SK-N-SH (cell line): ENCODE measurements around the gene GLTP.

ENCODE experiments used
- EP300 ChIP-seq, 2 experiments: IDR thresholded peaks; 2 replicates each; pipeline versions ENCODE4 v1.4.0 to v1.6.1; 2012; ENCODE audit warnings: borderline replicate concordance in 1 of 2, low read depth in 1 of 2, low read length in 1 of 2
- FOXM1 ChIP-seq: IDR thresholded peaks from 2 replicates; pipeline ENCODE4 v1.4.0; 2012; ENCODE audit warnings: low read depth, mild to moderate bottlenecking
- GABPA ChIP-seq: IDR thresholded peaks from 2 replicates; pipeline ENCODE4 v1.4.0; 2012; ENCODE audit warnings: low read depth, mild to moderate bottlenecking
- POLR2AphosphoS5 ChIP-seq: IDR thresholded peaks from 2 replicates; pipeline ENCODE4 v1.6.1; 2012; ENCODE audit warnings: low read depth, low read length
- RCOR1 ChIP-seq: fragments of 150-350 bp; IDR thresholded peaks from 2 replicates; pipeline ENCODE4 v1.6.1; 2017; ENCODE audit warnings: antibody characterized with exemption, low read length
- SMC3 ChIP-seq: IDR thresholded peaks from 2 replicates; pipeline ENCODE4 v1.6.1; 2012; ENCODE audit warnings: low read depth, low read length, improper control_type of control experiment
- TEAD4 ChIP-seq: IDR thresholded peaks from 2 replicates; pipeline ENCODE4 v1.4.0; 2012; ENCODE audit warnings: mild to moderate bottlenecking, borderline replicate concordance; ENCODE audit not compliant: insufficient read depth
- TF ChIP-seq, protein P1 (sequence below): fragments of 150-350 bp; IDR thresholded peaks from 2 replicates; pipeline ENCODE4 v1.6.1; 2017; ENCODE audit warnings: antibody characterized with exemption, low read length, low read depth, borderline replicate concordance
- TF ChIP-seq, protein P2 (sequence below): IDR thresholded peaks from 2 replicates; pipeline ENCODE4 v1.6.1; 2012; ENCODE audit warnings: mild to moderate bottlenecking, low read depth, low read length, moderate library complexity
- TF ChIP-seq, protein P3 (sequence below): IDR thresholded peaks from 2 replicates; pipeline ENCODE4 v1.4.0; 2012; ENCODE audit warnings: low read depth, borderline replicate concordance
- TF ChIP-seq, protein P4 (sequence below): fragments of 200-600 bp; sonication (generic); IDR thresholded peaks from 2 replicates; pipeline ENCODE4 v1.6.1; 2017; ENCODE audit warnings: antibody characterized with exemption, mild to moderate bottlenecking, moderate library complexity

DNA sequence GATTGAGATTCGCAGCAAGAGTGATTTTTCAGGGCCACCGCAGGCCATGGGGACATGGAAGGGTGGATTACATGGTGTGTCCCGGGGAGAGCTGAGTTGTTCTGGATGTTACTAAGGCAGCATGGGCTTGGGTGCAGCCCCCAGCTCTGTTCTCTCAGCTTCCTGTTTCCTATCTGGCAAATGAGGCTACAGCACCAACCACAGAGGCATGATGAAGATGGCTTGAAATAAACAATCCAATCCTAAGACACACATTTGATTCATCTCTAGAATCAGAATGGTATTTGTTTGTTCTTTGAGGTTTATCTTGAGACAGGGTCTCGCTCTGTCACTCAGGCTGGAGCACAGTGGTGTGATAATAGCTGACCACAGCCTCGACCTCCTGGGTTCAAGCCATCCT, 21.6 kb downstream of the GLTP start:
- TF ChIP-seq, protein P1, sequence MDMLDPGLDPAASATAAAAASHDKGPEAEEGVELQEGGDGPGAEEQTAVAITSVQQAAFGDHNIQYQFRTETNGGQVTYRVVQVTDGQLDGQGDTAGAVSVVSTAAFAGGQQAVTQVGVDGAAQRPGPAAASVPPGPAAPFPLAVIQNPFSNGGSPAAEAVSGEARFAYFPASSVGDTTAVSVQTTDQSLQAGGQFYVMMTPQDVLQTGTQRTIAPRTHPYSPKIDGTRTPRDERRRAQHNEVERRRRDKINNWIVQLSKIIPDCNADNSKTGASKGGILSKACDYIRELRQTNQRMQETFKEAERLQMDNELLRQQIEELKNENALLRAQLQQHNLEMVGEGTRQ: no peak
- TF ChIP-seq, protein P2, sequence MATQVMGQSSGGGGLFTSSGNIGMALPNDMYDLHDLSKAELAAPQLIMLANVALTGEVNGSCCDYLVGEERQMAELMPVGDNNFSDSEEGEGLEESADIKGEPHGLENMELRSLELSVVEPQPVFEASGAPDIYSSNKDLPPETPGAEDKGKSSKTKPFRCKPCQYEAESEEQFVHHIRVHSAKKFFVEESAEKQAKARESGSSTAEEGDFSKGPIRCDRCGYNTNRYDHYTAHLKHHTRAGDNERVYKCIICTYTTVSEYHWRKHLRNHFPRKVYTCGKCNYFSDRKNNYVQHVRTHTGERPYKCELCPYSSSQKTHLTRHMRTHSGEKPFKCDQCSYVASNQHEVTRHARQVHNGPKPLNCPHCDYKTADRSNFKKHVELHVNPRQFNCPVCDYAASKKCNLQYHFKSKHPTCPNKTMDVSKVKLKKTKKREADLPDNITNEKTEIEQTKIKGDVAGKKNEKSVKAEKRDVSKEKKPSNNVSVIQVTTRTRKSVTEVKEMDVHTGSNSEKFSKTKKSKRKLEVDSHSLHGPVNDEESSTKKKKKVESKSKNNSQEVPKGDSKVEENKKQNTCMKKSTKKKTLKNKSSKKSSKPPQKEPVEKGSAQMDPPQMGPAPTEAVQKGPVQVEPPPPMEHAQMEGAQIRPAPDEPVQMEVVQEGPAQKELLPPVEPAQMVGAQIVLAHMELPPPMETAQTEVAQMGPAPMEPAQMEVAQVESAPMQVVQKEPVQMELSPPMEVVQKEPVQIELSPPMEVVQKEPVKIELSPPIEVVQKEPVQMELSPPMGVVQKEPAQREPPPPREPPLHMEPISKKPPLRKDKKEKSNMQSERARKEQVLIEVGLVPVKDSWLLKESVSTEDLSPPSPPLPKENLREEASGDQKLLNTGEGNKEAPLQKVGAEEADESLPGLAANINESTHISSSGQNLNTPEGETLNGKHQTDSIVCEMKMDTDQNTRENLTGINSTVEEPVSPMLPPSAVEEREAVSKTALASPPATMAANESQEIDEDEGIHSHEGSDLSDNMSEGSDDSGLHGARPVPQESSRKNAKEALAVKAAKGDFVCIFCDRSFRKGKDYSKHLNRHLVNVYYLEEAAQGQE: no peak
- TF ChIP-seq GABPA (no peak), FOXM1 (no peak), RCOR1 (no peak), TEAD4 (no peak), POLR2AphosphoS5 (no peak), SMC3 (no peak), EP300 (IDR thresholded peaks at IDR 0.05; ENCODE audit: borderline replicate concordance in 1 of 2, low read depth in 1 of 2, low read length in 1 of 2) (no peak)
- TF ChIP-seq, protein P3, sequence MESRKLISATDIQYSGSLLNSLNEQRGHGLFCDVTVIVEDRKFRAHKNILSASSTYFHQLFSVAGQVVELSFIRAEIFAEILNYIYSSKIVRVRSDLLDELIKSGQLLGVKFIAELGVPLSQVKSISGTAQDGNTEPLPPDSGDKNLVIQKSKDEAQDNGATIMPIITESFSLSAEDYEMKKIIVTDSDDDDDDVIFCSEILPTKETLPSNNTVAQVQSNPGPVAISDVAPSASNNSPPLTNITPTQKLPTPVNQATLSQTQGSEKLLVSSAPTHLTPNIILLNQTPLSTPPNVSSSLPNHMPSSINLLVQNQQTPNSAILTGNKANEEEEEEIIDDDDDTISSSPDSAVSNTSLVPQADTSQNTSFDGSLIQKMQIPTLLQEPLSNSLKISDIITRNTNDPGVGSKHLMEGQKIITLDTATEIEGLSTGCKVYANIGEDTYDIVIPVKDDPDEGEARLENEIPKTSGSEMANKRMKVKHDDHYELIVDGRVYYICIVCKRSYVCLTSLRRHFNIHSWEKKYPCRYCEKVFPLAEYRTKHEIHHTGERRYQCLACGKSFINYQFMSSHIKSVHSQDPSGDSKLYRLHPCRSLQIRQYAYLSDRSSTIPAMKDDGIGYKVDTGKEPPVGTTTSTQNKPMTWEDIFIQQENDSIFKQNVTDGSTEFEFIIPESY: no peak
- TF ChIP-seq, protein P4, sequence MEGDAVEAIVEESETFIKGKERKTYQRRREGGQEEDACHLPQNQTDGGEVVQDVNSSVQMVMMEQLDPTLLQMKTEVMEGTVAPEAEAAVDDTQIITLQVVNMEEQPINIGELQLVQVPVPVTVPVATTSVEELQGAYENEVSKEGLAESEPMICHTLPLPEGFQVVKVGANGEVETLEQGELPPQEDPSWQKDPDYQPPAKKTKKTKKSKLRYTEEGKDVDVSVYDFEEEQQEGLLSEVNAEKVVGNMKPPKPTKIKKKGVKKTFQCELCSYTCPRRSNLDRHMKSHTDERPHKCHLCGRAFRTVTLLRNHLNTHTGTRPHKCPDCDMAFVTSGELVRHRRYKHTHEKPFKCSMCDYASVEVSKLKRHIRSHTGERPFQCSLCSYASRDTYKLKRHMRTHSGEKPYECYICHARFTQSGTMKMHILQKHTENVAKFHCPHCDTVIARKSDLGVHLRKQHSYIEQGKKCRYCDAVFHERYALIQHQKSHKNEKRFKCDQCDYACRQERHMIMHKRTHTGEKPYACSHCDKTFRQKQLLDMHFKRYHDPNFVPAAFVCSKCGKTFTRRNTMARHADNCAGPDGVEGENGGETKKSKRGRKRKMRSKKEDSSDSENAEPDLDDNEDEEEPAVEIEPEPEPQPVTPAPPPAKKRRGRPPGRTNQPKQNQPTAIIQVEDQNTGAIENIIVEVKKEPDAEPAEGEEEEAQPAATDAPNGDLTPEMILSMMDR: no peak
